Cardiac muscle cell (in vitro differentiated cells and primary cell): ENCODE measurements around the gene PIP4K2C. TPM values are rescaled to one million over a fixed set of nuclear protein-coding genes. Genes with fewer than 3 reads are reported as not detected.

Experiments
- DNase-seq, 2 donors: peaks; one replicate each; pipeline versions ENCODE4 v3.0.0 to v3.0.0-alpha.2; 2010 to 2017; ENCODE audit warnings: low read depth in 1 of 2, low spot score in 1 of 2
- H3K27ac ChIP-seq: fragments of 200-600 bp; sonication (generic); 2 replicates; pipeline ENCODE4 v1.5.1; 2016
- H3K27me3 ChIP-seq: fragments of 200-600 bp; sonication (generic); 2 replicates; pipeline ENCODE4 v1.6.0; 2016; ENCODE audit warnings: control low read depth
- H3K36me3 ChIP-seq: fragments of 200-600 bp; sonication (generic); 2 replicates; pipeline ENCODE4 v1.5.1; 2016; ENCODE audit warnings: control low read depth
- H3K4me1 ChIP-seq: fragments of 200-600 bp; sonication (generic); 2 replicates; pipeline ENCODE4 v1.8.1; 2017; ENCODE audit warnings: low read depth, mild to moderate bottlenecking, mixed run types
- H3K4me3 ChIP-seq: fragments of 200-600 bp; sonication (generic); 2 replicates; pipeline ENCODE4 v1.5.1; 2016; ENCODE audit warnings: mild to moderate bottlenecking
- H3K9me3 ChIP-seq: fragments of 200-600 bp; sonication (generic); 2 replicates; pipeline ENCODE4 v1.5.1; 2017; ENCODE audit warnings: low read depth, mild to moderate bottlenecking, control low read depth
- polyA plus RNA-seq: library from polyadenylated mRNA; unstranded; fragments of >200 nt; fragmentation: Nextera tagmentation; extraction: Ambion mirVana; gene quantifications from 2 replicates; pipeline ENCODE4 v1.2.1, GENCODE V29; 2016
- total RNA-seq: library from RNA; depleted of rRNA; stranded (reverse); fragments of >200 nt; gene quantifications from 2 replicates; pipeline ENCODE4 v1.2.3, GENCODE V29; 2016
- TF ChIP-seq, protein P1 (sequence below): IDR thresholded peaks from 2 replicates; pipeline ENCODE4 v1.5.1; 2012; ENCODE audit warnings: low read depth, mild to moderate bottlenecking, low read length

Gene PIP4K2C
- total and polyA plus RNA-seq, 2 experiments from 2014 or later, result 15.1 to 25.5 TPM

DNA sequence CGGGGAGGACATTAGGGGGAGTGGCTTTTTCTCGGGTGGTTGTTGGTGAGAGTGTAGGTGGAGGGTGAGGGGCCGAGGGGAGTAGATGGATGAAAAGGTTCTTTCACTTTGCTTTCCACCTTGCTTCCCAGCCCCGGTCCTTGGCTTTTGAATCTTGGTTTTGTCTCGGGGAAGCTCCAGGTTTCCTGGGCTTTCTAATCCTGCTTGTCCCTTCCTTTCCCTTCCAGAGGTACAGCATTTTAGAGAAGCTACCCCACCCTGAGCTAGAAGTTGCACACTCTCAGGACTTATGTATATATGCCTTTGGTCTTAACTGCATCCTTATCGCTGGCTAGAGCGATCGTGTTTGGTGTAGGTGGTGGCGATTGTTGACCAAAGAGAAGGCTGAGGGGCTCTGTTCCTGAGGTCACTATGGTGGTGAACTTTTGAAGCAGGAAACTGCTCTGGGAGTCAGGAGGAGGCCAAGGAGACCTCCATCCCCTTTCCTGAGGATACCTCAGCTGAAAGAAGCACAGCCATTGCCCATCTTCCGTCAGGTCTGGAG, 862 bp downstream of the PIP4K2C start:
- Histone ChIP-seq H3K9me3 (no peaks in the 10 kb centered on the region), H3K4me3 (peak overlapping the region; percentile 72), H3K27ac (no peak overlapping the region), H3K36me3 (peaks cover 3% of the 10 kb centered on the region), H3K4me1 (no peaks in the 10 kb centered on the region), H3K27me3 (peaks cover 28% of the 10 kb centered on the region)
- no peak for DNase-seq
- TF ChIP-seq, protein P1, sequence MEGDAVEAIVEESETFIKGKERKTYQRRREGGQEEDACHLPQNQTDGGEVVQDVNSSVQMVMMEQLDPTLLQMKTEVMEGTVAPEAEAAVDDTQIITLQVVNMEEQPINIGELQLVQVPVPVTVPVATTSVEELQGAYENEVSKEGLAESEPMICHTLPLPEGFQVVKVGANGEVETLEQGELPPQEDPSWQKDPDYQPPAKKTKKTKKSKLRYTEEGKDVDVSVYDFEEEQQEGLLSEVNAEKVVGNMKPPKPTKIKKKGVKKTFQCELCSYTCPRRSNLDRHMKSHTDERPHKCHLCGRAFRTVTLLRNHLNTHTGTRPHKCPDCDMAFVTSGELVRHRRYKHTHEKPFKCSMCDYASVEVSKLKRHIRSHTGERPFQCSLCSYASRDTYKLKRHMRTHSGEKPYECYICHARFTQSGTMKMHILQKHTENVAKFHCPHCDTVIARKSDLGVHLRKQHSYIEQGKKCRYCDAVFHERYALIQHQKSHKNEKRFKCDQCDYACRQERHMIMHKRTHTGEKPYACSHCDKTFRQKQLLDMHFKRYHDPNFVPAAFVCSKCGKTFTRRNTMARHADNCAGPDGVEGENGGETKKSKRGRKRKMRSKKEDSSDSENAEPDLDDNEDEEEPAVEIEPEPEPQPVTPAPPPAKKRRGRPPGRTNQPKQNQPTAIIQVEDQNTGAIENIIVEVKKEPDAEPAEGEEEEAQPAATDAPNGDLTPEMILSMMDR, result no peak

DNA sequence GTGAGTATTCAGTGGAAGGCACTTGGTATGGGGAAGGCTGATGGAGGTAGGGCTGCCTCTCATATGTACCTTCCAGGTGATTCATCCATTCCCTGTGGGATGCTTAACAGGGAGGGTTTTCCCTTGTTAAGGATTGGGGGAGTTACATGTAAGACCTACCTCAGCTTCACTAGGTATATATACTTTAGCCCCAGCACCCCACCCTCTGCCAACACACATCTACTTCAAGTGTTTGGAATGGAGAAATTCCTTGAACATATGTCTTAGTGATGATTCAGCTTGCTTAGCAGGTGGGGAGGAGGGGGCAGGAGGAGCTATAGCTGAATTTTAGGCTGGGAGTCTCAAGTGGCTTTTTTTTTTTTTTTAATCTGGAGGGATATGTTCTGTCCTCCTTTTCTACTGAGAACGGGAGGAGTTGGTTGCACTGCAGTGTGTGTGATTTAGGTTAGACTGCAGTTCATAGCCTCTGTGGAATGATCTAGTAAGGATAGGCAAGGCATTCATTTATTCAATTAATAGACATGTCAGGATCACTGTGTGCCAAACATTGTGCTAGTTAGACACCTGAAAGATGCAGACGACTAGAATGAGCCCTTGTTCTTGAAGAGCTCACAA, 1.7 kb downstream of the PIP4K2C start:
- DNase-seq, result no peak
- TF ChIP-seq, protein P1, result no peak
- Histone ChIP-seq H3K4me3 (no peak overlapping the region), H3K27ac (no peak overlapping the region), H3K9me3 (no peaks in the 10 kb centered on the region), H3K27me3 (peaks cover 20% of the 10 kb centered on the region), H3K36me3 (peaks cover 3% of the 10 kb centered on the region), H3K4me1 (no peaks in the 10 kb centered on the region)

DNA sequence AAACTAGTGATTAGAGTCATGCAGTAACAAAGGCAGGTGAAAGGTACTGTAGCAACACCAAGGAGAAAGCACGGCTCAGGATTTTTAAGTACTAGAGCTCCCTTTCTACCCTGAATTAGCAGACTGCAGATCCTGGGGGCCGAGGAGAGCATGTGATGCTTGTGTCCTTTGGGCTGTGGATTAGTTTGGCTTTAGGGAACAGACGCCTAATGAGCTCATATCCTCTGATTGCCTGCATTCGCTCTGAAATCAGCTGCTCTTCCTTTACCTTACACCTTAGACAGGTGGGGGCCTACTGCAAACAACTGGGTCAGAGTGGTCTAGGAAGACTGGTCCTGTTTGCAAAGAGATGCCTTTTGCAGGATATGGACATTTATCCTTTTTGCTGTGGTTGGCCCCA, 2.2 kb downstream of the PIP4K2C start:
- no peaks in the 10 kb centered on the region for H3K4me1 ChIP-seq
- peaks cover 3% of the 10 kb centered on the region for H3K36me3 ChIP-seq
- no peak for DNase-seq
- H3K27me3 ChIP-seq, result peaks cover 15% of the 10 kb centered on the region
- H3K4me3 ChIP-seq, result no peak overlapping the region
- TF ChIP-seq, protein P1, result no peak
- no peaks in the 10 kb centered on the region for H3K9me3 ChIP-seq
- no peak overlapping the region for H3K27ac ChIP-seq

DNA sequence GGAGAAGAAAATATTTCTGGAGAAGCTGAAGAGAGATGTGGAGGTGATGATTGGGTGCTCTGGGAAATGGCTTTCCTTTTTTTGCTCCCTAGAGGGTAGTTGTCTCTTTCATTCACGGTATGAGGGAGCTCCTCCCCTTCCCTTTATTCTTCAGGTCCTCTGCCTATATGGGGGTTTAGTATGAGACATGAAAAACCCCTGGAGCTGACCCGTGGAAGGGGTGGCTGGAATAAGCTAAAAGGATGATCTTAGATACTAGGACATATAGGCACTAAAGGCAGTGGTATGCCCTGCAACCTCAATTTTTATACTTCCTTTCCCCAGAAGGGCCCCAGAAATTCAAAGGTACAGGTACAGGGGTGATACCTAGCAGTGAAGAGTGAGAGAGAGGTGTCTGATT, 9.4 kb downstream of the PIP4K2C start:
- Histone ChIP-seq H3K27ac (no peak overlapping the region), H3K36me3 (peaks cover 3% of the 10 kb centered on the region), H3K27me3 (no peaks in the 10 kb centered on the region), H3K4me3 (no peak overlapping the region), H3K9me3 (no peaks in the 10 kb centered on the region), H3K4me1 (peaks cover 10% of the 10 kb centered on the region)
- TF ChIP-seq, protein P1, result no peak
- DNase-seq, result no peak

DNA sequence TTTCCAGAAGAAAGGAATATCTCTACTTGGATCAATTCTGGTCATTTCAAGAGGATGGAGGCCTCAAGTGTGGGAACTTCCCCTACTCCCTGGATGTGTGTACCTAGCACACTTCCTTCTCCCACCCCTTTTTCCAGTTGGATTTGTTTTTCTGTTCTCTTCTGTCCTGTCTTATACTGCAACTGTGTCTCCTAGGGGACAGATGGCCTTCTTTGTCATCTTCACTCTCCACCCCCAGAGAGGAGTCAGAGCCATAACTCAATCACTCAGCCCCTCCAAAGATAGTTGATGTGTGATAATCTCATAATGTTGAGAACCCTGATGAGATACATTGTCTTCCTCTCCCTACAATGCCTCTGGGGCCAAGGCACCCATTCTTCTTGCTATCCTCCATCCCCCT, 11.6 kb downstream of the PIP4K2C start:
- no peak overlapping the region for H3K4me3 ChIP-seq

More for the DNA sequence above, 11.6 kb downstream of the PIP4K2C start:
- DNase-seq, result no peak
- Histone ChIP-seq H3K9me3 (no peaks in the 10 kb centered on the region), H3K4me1 (peaks cover 10% of the 10 kb centered on the region), H3K27ac (no peak overlapping the region), H3K36me3 (no peaks in the 10 kb centered on the region), H3K27me3 (no peaks in the 10 kb centered on the region)
- TF ChIP-seq, protein P1, result no peak
